Measurements from ENCODE around the gene SMNDC1. TPM values are rescaled to one million over a fixed set of nuclear protein-coding genes. Genes with fewer than 3 reads are reported as not detected.
A peak's percentile ranks its signal among the peaks of the same experiment; 100 is the strongest.
"Not testable (repeated sequence)": the region's sequence is repeated elsewhere in the genome, so short reads cannot be mapped to it uniquely, and the experiment has no call there.

The SMNDC1 gene
- total RNA-seq, 1 donor from 2014 or later: 8.8 TPM

DNA sequence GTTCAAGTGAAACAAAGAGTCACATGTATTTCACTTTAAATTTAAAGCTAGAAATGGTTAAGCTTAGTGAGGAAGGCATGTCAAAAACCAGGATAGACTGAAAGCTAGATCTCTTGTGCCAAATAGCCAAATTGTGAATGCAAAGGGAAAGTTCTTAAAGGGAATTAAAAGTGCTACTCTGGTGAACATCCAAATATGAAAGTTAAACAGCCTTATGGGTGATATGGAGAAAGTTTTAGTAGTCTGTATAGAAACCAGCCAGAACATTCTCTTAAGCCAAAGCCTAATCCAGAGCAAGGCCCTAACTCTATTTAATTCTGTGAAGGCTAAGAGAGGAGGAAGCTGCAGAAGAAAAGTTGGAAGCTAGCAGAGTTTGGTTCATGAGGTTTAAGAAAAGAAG is 50.3 kb downstream of the SMNDC1 start:
- DNase-seq (ENCODE audit: low spot score) (no peak), ATAC-seq (no peak)

- no peak for DNase-seq (ENCODE audit: low spot score)
- no peak for ATAC-seq
These were observed 52.6 kb downstream of the SMNDC1 start for GRCh38 chr10:110252151-110252550.

DNA sequence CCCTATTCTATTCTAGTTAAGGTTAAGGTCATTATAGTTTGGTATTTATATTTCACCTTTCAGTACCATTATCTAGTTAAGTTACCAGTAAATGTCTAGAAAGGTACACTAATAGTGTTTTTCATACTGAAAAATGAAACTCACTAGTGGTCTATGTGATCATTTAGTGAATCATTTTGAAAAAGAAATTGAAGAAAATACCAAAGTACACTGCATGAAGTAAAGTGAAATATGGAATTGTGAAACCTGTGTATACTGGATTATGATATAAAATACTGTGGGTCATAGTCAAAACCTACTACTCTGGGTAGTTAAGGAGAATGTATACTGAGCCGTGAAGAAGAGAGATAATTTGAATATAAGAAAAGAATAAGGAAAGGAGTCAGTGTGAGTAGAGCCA is 53.3 kb downstream of the SMNDC1 start:
- not testable (repeated sequence) for ATAC-seq; DNase-seq (ENCODE audit: low spot score)

GRCh38 chr10:110249489-110249888 is 55.2 kb downstream of the SMNDC1 start:
- ATAC-seq; DNase-seq (ENCODE audit: low spot score): not testable (repeated sequence)

DNA sequence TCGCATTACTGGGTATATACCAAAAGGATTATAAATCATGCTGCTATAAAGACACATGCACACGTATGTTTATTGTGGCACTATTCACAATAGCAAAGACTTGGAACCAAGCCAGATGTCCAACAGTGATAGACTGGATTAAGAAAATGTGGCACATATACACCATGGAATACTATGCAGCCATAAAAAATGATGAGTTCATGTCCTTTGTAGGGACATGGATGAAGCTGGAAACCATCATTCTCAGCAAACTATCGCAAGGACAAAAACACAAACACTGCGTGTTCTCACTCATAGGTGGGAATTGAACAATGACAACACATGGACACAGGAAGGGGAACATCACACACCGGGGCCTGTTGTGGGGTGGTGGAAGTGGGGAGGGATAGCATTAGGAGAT is 56.9 kb downstream of the SMNDC1 start:
- DNase-seq (ENCODE audit: low spot score); ATAC-seq: not testable (repeated sequence)

- DNase-seq (ENCODE audit: low spot score) (no peak), ATAC-seq (no peak)
These were observed 60.2 kb downstream of the SMNDC1 start for GRCh38 chr10:110244550-110244949.

DNA sequence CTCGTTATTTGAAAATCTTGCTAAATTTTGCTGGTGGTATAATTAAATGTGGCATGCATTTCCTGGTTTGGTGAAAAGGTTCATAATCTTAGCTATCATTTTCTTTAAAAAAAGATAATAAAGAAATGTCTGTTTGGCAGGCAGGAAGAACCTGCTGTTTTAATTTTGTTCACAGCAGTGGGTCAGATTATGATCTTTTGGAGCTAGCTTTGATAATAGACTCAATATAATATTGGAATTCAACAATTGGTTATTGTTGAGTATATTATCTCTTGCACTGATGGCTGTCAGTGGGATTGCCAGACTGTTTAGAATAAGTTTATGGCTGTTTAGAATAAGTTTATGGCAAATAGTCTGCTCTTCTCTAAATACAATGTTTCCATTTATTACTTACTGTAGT is 62.2 kb downstream of the SMNDC1 start:
- DNase-seq (ENCODE audit: low spot score) (no peak), ATAC-seq (no peak)

- DNase-seq (ENCODE audit: low spot score): no peak
These were observed 62.9 kb downstream of the SMNDC1 start for GRCh38 chr10:110241841-110242240.

DNA sequence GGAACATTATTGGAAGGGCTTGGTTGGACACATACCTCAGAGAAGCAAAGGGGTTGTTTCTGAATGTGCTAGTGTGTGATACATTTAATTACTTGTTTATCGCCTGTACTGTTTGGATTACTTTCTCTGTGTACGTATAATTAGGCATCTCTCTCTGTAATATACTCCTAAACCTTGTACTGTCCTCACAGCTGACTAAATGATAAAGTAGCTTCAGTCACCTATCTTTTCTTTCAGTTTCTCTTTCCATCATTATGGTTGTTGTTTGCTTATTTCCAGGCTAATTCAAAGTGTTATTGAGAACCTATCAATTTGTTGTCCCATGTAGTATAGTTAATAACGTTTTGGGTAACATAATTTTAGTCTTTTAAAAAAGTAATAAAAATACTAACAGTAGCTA is 63.3 kb downstream of the SMNDC1 start:
- ATAC-seq: peak; percentile 80
- no peak for DNase-seq (ENCODE audit: low spot score)

More at GRCh38 chr10:110241841-110242240, 62.9 kb downstream of the SMNDC1 start:
- ATAC-seq: no peak

Other genes starting within 250 kb of the SMNDC1 start
- gene MXI1, start 97.3 kb downstream of the SMNDC1 start, total RNA-seq: 26.3 TPM
- gene DUSP5, start 193.0 kb upstream of the SMNDC1 start, total RNA-seq: 3.8 TPM